ENCODE results near the gene NSD1. TPM values are rescaled to one million over a fixed set of nuclear protein-coding genes. Genes with fewer than 3 reads are reported as not detected.

Gene NSD1
- polyA plus RNA-seq, 3 donors, result 7.1 to 8.7 (median 8.3) TPM

GRCh38 chr5:177117441-177118045 is 16.0 kb upstream of the NSD1 start:
- H3K27ac ChIP-seq (ENCODE audit: low read depth, low read length), result no peak overlapping the region
- WGBS, 3 donors, result 98 to 99% (median 98%) methylated on average over 30 of the region's 30 CpGs

GRCh38 chr5:177122566-177122965 is 11.0 kb upstream of the NSD1 start:
- 96 to 98% (median 98%) methylated on average over 5 of the region's 5 CpGs for WGBS, 3 donors
- H3K27ac ChIP-seq (ENCODE audit: low read depth, low read length), result no peak overlapping the region

GRCh38 chr5:177123789-177124485 is 9.6 kb upstream of the NSD1 start:
- H3K27ac ChIP-seq (ENCODE audit: low read depth, low read length), result no peak overlapping the region
- WGBS, 3 donors, result 83 to 88% (median 83%) methylated on average over 15 of the region's 15 CpGs

- 79 to 90% (median 89%) methylated on average over 4 of the region's 4 CpGs for WGBS, 3 donors
- no peak overlapping the region for H3K27ac ChIP-seq (ENCODE audit: low read depth, low read length)
Observed at GRCh38 chr5:177124486-177124991, 9.0 kb upstream of the NSD1 start.

- 68 to 74% (median 69%) methylated on average over 1 of the region's 1 CpG for WGBS, 3 donors
- no peak overlapping the region for H3K27ac ChIP-seq (ENCODE audit: low read depth, low read length)
Observed at GRCh38 chr5:177126771-177127170, 6.8 kb upstream of the NSD1 start.

- WGBS, 3 donors, result 67 to 74% (median 67%) methylated on average over 4 of the region's 4 CpGs
- no peak overlapping the region for H3K27ac ChIP-seq (ENCODE audit: low read depth, low read length)
Observed at GRCh38 chr5:177128551-177128981, 5.0 kb upstream of the NSD1 start.

- 72 to 84% (median 82%) methylated on average over 5 of the region's 5 CpGs for WGBS, 3 donors
- H3K27ac ChIP-seq (ENCODE audit: low read depth, low read length), result no peak overlapping the region
Observed at GRCh38 chr5:177130211-177131018, 3.2 kb upstream of the NSD1 start.

GRCh38 chr5:177131019-177131320 is 2.6 kb upstream of the NSD1 start:
- 66 to 89% (median 79%) methylated on average over 2 of the region's 2 CpGs for WGBS, 3 donors
- no peak overlapping the region for H3K27ac ChIP-seq (ENCODE audit: low read depth, low read length)

DNA sequence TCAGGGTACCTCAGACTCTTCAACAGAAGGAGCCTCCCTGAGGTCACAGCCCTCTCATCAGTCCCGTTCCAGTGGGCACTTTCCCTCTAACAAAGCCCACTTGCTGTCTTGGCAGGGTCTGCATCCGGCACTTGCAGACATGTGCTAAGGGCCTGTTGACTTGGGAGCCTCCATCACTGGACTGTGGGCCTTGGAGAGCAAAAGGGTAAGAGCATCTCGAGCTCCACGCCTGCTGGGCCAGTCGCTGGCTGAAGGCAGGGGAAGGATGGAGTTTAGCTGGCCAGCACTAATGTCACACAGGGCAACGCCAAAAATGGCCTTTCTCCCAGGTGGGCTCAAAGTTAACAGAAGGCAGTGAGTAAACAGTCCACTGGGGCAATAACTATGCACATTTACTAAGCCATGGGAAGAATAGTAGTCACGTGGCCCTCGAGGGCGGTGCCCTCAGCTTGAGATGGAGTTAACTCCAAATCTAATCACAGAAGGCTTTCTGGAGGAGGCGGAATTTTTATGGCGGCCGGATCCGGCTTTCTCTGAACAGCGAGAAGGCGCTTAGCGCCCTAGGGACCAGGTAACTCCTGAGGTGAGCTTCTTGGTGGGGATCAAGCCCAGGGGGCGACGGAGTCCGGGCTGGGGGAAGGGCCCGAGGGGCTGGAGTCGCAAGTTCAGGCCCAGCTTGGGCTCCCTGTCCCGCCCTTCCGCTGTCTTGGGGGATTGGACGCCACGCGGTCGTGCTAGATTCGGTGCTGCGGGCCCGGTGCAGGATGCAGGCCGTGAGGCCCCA is 2.0 kb upstream of the NSD1 start:
- H3K27ac ChIP-seq (ENCODE audit: low read depth, low read length), result no peak overlapping the region

DNA sequence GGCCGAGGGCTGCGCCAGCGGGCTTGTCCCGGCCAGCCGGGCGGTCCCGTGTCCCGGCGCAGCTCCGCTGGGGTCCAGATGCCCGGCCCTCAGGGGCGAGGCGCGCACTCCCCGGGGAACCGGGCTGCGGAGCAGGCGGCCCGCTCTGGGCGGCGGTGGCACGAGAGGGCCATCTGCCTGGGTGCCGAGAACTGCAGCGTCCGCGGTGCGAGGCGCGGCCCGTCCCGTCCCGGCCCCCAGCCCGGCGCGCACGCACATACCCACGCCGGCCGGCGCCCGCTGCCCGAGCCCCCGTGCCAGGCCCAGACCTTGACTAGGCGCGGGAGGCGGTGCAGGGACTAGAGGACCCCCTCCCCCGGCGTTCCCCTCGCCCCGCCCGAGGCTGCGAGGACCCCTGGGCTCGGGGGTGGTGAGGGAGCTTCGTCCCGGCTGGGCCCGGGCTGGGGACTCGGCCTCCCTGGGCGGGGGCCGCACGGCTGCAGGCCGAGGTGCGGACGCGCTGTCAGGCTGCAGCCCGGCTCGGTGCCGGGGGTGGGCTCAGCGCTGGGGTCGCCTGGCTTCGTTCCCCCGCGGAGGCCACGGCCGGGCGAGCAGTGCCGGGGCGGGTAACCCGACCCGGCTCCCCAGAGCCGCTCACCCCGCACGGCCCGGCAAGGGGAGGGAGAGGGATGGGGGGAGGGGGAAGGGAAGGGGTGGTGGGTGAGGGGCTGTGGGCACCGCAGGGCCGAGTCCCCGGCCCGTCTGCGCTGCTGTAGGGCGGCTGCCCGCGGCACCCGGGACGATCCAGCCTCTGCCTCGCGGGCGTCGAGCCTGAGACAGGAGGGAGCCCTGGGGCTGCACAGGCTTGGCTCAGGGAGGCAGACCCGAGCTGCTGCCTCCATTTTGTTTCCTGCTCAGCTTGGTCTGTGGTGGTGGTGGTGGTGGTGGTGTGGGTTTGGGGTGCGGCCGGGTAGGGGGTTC is 1.2 kb upstream of the NSD1 start:
- 40 to 52% (median 42%) methylated on average over 58 to 97 of the region's 100 CpGs for WGBS, 3 donors
- peak overlapping the region; percentile 76 for H3K27ac ChIP-seq (ENCODE audit: low read depth, low read length)

More for the DNA sequence above, 2.0 kb upstream of the NSD1 start:
- 81 to 90% (median 85%) methylated on average over 29 to 31 of the region's 31 CpGs for WGBS, 3 donors

- 0 to 1% (median 0%) methylated on average over 46 to 78 of the region's 83 CpGs for WGBS, 3 donors
- H3K27ac ChIP-seq (ENCODE audit: low read depth, low read length), result no peak overlapping the region
Observed at GRCh38 chr5:177133853-177134696, 502 bp downstream of the NSD1 start.

GRCh38 chr5:177134697-177135225 is 1.2 kb downstream of the NSD1 start:
- no peak overlapping the region for H3K27ac ChIP-seq (ENCODE audit: low read depth, low read length)
- 13 to 20% (median 16%) methylated on average over 13 of the region's 13 CpGs for WGBS, 3 donors

DNA sequence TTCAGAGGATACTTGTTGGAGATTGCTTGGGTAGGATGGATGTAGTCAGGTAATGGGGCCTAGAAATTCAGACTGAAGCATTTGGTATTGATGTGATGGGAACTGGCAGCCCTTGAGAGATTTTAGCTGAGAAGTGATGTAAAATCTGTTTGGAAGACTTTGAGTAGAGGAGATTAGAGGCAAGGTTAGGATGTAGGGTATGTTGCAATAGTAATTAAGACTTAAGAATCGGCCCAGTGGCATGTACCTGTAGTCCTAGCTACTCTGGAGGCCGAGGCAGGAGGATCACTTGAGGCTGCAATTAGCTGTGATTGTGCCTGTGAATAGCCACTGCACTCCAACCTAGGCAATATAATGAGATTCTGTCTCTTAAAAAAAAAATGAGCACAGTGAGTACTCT is 6.7 kb downstream of the NSD1 start:
- H3K27ac ChIP-seq (ENCODE audit: low read depth, low read length), result no peak overlapping the region
- 80 to 89% (median 83%) methylated on average over 2 of the region's 2 CpGs for WGBS, 3 donors

- WGBS, 3 donors, result 73 to 85% (median 83%) methylated on average over 3 of the region's 3 CpGs
Observed at GRCh38 chr5:177141496-177141895, 7.9 kb downstream of the NSD1 start.

DNA sequence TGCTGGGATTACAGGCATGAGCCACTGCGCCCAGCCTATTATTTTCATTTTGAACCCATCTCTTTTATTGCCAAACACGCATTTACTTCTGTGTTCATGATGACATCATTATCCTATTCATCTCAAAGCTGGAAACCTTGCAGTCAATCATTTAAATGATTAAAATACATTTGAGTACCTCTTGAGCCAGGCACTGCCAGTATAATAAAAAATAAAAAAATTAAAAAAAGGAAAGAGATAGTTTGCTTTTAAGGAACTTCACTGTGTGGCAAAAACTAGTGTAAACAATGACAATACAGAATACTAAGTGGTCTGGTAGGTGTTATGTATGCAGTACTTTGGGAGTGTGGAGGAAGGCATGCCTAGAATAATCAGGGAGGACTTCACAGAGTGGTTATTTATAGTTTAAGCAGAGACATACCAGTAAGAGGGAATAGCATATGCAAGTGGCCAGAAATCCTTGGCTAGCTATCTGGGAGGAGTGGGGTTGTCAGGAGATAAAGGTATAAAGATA is 8.6 kb downstream of the NSD1 start:
- H3K27ac ChIP-seq (ENCODE audit: low read depth, low read length), result no peak overlapping the region
- WGBS, 3 donors, result 83 to 85% (median 84%) methylated on average over 2 of the region's 2 CpGs

More at GRCh38 chr5:177141496-177141895, 7.9 kb downstream of the NSD1 start:
- H3K27ac ChIP-seq (ENCODE audit: low read depth, low read length), result no peak overlapping the region

- no peak overlapping the region for H3K27ac ChIP-seq (ENCODE audit: low read depth, low read length)
- 83 to 94% (median 86%) methylated on average over 1 of the region's 1 CpG for WGBS, 3 donors
Observed at GRCh38 chr5:177142778-177143177, 9.2 kb downstream of the NSD1 start.
